Measurements from ENCODE around the gene ODAPH.
A peak's percentile ranks its signal among the peaks of the same experiment; 100 is the strongest.
"Not testable (repeated sequence)": the region's sequence is repeated elsewhere in the genome, so short reads cannot be mapped to it uniquely, and the experiment has no call there.

The ODAPH gene

GRCh38 chr4:75555294-75556164 lies at the start of gene ODAPH:
ODAPH (plus strand) TSS chr4:75556066; CDS start chr4:75556083, 17 bp downstream.
- peak; percentile 22 for DNase-seq (ENCODE audit: low spot score)

GRCh38 chr4:75509592-75509991 lies 46.3 kb upstream of the ODAPH start:
- DNase-seq (ENCODE audit: low spot score), result not testable (repeated sequence)

- DNase-seq (ENCODE audit: low spot score), result no peak
Observed at GRCh38 chr4:75511841-75512240, 44.0 kb upstream of the ODAPH start.

GRCh38 chr4:75512386-75513211 lies 43.3 kb upstream of the ODAPH start:
- DNase-seq (ENCODE audit: low spot score), result no peak

GRCh38 chr4:75513526-75514130 lies 42.2 kb upstream of the ODAPH start:
- no peak for DNase-seq (ENCODE audit: low spot score)

- peak; percentile 82 for DNase-seq (ENCODE audit: low spot score)
Observed at GRCh38 chr4:75514131-75514948, 41.5 kb upstream of the ODAPH start, which contains the start of the genes RCHY1 and THAP6. RCHY1 (minus strand) TSS chr4:75514403; CDS start chr4:75514286, 117 bp downstream. THAP6 (plus strand) TSS chr4:75514473; CDS start chr4:75515453, 980 bp downstream.

- no peak for DNase-seq (ENCODE audit: low spot score)
Observed at GRCh38 chr4:75514949-75515612, 40.8 kb upstream of the ODAPH start.

GRCh38 chr4:75516144-75516543 lies 39.7 kb upstream of the ODAPH start:
- no peak for DNase-seq (ENCODE audit: low spot score)

- not testable (repeated sequence) for DNase-seq (ENCODE audit: low spot score)
Observed at GRCh38 chr4:75519452-75519851, 36.4 kb upstream of the ODAPH start.

- DNase-seq (ENCODE audit: low spot score), result no peak
Observed at GRCh38 chr4:75525086-75525485, 30.8 kb upstream of the ODAPH start.

- DNase-seq (ENCODE audit: low spot score), result no peak
Observed at GRCh38 chr4:75525910-75526309, 30.0 kb upstream of the ODAPH start.

GRCh38 chr4:75527482-75527881 lies 28.4 kb upstream of the ODAPH start:
- DNase-seq (ENCODE audit: low spot score), result no peak

- DNase-seq (ENCODE audit: low spot score), result no peak
Observed at GRCh38 chr4:75530556-75531322, 25.1 kb upstream of the ODAPH start.

GRCh38 chr4:75531536-75532143 lies 24.2 kb upstream of the ODAPH start:
- DNase-seq (ENCODE audit: low spot score), result not testable (repeated sequence)

- DNase-seq (ENCODE audit: low spot score), result not testable (repeated sequence)
Observed at GRCh38 chr4:75533339-75533887, 22.5 kb upstream of the ODAPH start.

- DNase-seq (ENCODE audit: low spot score), result not testable (repeated sequence)
Observed at GRCh38 chr4:75533926-75534325, 21.9 kb upstream of the ODAPH start.

GRCh38 chr4:75537308-75537707 lies 18.6 kb upstream of the ODAPH start:
- DNase-seq (ENCODE audit: low spot score), result not testable (repeated sequence)

- no peak for DNase-seq (ENCODE audit: low spot score)
Observed at GRCh38 chr4:75542824-75543223, 13.0 kb upstream of the ODAPH start.

- not testable (repeated sequence) for DNase-seq (ENCODE audit: low spot score)
Observed at GRCh38 chr4:75544220-75544619, 11.6 kb upstream of the ODAPH start.

Data from HuH-7 (cell line).